Measurements from ENCODE around the gene TTC34.

The TTC34 gene

GRCh38 chr1:2650967-2651645 is 150.4 kb downstream of the TTC34 start:
- H3K36me3 ChIP-seq = no peaks in the 10 kb centered on the region
- no peak for TF ChIP-seq CTCF (IDR thresholded peaks at IDR 0.05)
- H3K27ac ChIP-seq = no peak overlapping the region
- no peaks in the 10 kb centered on the region for H3K4me1 ChIP-seq (ENCODE audit: control insufficient read depth in 1 of 2, insufficient read depth in 1 of 2, low read depth in 1 of 2, low read length in 1 of 2)
- H3K4me3 ChIP-seq (ENCODE audit: low read depth in 1 of 2, low read length in 1 of 2) = no peak overlapping the region
- H3K27me3 ChIP-seq = peaks cover 28% of the 10 kb centered on the region
- H3K9me3 ChIP-seq = no peaks in the 10 kb centered on the region

- no peaks in the 10 kb centered on the region for H3K9me3 ChIP-seq
- no peak overlapping the region for H3K27ac ChIP-seq
- H3K36me3 ChIP-seq = no peaks in the 10 kb centered on the region
- H3K27me3 ChIP-seq = peaks cover 30% of the 10 kb centered on the region
- TF ChIP-seq CTCF (IDR thresholded peaks at IDR 0.05) = no peak
- no peak overlapping the region for H3K4me3 ChIP-seq (ENCODE audit: low read depth in 1 of 2, low read length in 1 of 2)
- H3K4me1 ChIP-seq (ENCODE audit: control insufficient read depth in 1 of 2, insufficient read depth in 1 of 2, low read depth in 1 of 2, low read length in 1 of 2) = peaks cover 6 to 13% of the 10 kb centered on the region in 2 experiments
Measured at GRCh38 chr1:2646837-2647236, 154.7 kb downstream of the TTC34 start.

- Histone ChIP-seq H3K4me1 (ENCODE audit: control insufficient read depth in 1 of 2, insufficient read depth in 1 of 2, low read depth in 1 of 2, low read length in 1 of 2) (peaks cover 7 to 15% of the 10 kb centered on the region in 2 experiments), H3K4me3 (ENCODE audit: low read depth in 1 of 2, low read length in 1 of 2) (no peak overlapping the region), H3K36me3 (no peaks in the 10 kb centered on the region), H3K27me3 (peaks cover 19% of the 10 kb centered on the region), H3K9me3 (no peaks in the 10 kb centered on the region), H3K27ac (no peak overlapping the region)
- no peak for TF ChIP-seq CTCF (IDR thresholded peaks at IDR 0.05)
Measured at GRCh38 chr1:2645776-2646175, 155.7 kb downstream of the TTC34 start.

- Histone ChIP-seq H3K9me3 (no peaks in the 10 kb centered on the region), H3K4me3 (ENCODE audit: low read depth in 1 of 2, low read length in 1 of 2) (no peak overlapping the region), H3K27me3 (peaks cover 18% of the 10 kb centered on the region), H3K27ac (no peak overlapping the region), H3K4me1 (ENCODE audit: control insufficient read depth in 1 of 2, insufficient read depth in 1 of 2, low read depth in 1 of 2, low read length in 1 of 2) (peaks cover 7 to 15% of the 10 kb centered on the region in 2 experiments), H3K36me3 (no peaks in the 10 kb centered on the region)
- TF ChIP-seq CTCF (IDR thresholded peaks at IDR 0.05) = no peak
Measured at GRCh38 chr1:2645143-2645542, 156.3 kb downstream of the TTC34 start.

GRCh38 chr1:2644591-2645101 is 156.8 kb downstream of the TTC34 start:
- Histone ChIP-seq H3K9me3 (no peaks in the 10 kb centered on the region), H3K4me1 (ENCODE audit: control insufficient read depth in 1 of 2, insufficient read depth in 1 of 2, low read depth in 1 of 2, low read length in 1 of 2) (peaks cover 7 to 15% of the 10 kb centered on the region in 2 experiments), H3K36me3 (no peaks in the 10 kb centered on the region), H3K4me3 (ENCODE audit: low read depth in 1 of 2, low read length in 1 of 2) (no peak overlapping the region), H3K27me3 (peaks cover 18% of the 10 kb centered on the region), H3K27ac (no peak overlapping the region)
- TF ChIP-seq CTCF (IDR thresholded peaks at IDR 0.05) = no peak

Measured in neutrophil (primary cell).